Fibroblast of lung (primary cell): Measurements from ENCODE around the gene TMEM270.

ENCODE experiments used
- CTCF ChIP-seq, 2 donors: IDR thresholded peaks in 1 of 2; conservative IDR thresholded peaks in 1 of 2; 1 replicate in 1 of 2; 2 replicates in 1 of 2; pipeline ENCODE4 v1.5.1; 2011 to 2012; ENCODE audit warnings: low read length in 2 of 2, control low read depth in 1 of 2, inconsistent platforms in 1 of 2, low read depth in 1 of 2, mild to moderate bottlenecking in 1 of 2
- EZH2 ChIP-seq: IDR thresholded peaks from 2 replicates; pipeline ENCODE4 v1.5.1; 2012; ENCODE audit warnings: low read length, control low read depth, mild to moderate bottlenecking; ENCODE audit errors: missing control alignments

- no peak for TF ChIP-seq CTCF (conservative IDR thresholded peaks at IDR 0.05 in 1 of 2, IDR thresholded peaks at IDR 0.05 in 1 of 2; ENCODE audit: low read depth in 1 of 2, low read length in 2 of 2)
- TF ChIP-seq EZH2 = no peak
Observed at GRCh38 chr7:73901823-73902597, 41.1 kb downstream of the TMEM270 start.
